ENCODE measurements around the gene AP1G1. TPM values are rescaled to one million over a fixed set of nuclear protein-coding genes. Genes with fewer than 3 reads are reported as not detected.

Gene AP1G1
- polyA plus RNA-seq, 1 experiment: 59.8 TPM

GRCh38 chr16:71726476-71727315 lies 81.9 kb downstream of the AP1G1 start:
- CTCF ChIA-PET: interaction anchor here (1.2 to 1.6 kb wide), 2 partner anchors 22 to 156 kb away, joined by 3 to 4 read pairs; no protein-coding TSS in a partner anchor
- H3K36me3 ChIP-seq (ENCODE audit: control insufficient read depth, insufficient read depth, low read length): peaks cover 2% of the 10 kb centered on the region; the same call in 1 of the 2 replicates
- H3K4me3 ChIP-seq (ENCODE audit: low read depth, low read length): no peak overlapping the region
- POLR2A ChIA-PET: interaction anchor here (0.7 kb wide), 1 partner anchor 51 kb away, joined by 3 read pairs; no protein-coding TSS in a partner anchor
- DNase-seq (ENCODE audit: low read depth): no peak
- TF ChIP-seq CTCF (IDR thresholded peaks at IDR 0.05; ENCODE audit: insufficient read depth, low read depth, low read length): no peak
- H3K27me3 ChIP-seq (ENCODE audit: control insufficient read depth, insufficient read depth, low read length): no peaks in the 10 kb centered on the region

GRCh38 chr16:71724320-71724751 lies 84.3 kb downstream of the AP1G1 start, which contains the start of gene PHLPP2:
PHLPP2 (minus strand) TSS chr16:71724701; CDS start chr16:71714795, 9,906 bp downstream.
- no peaks in the 10 kb centered on the region for H3K27me3 ChIP-seq (ENCODE audit: control insufficient read depth, insufficient read depth, low read length)
- ChIA-PET CTCF (interaction anchor here (1.4 kb wide), 1 partner anchor 21 kb away, joined by 3 read pairs; no protein-coding TSS in a partner anchor), POLR2A (no interaction called here)
- H3K4me3 ChIP-seq (ENCODE audit: low read depth, low read length): peak within 1 kb of the TSS; percentile 82
- TF ChIP-seq CTCF (IDR thresholded peaks at IDR 0.05; ENCODE audit: insufficient read depth, low read depth, low read length): no peak
- DNase-seq (ENCODE audit: low read depth): no peak
- H3K36me3 ChIP-seq (ENCODE audit: control insufficient read depth, insufficient read depth, low read length): no peaks in the 10 kb centered on the region

- no peaks in the 10 kb centered on the region; the same call in 1 of the 2 replicates for H3K36me3 ChIP-seq (ENCODE audit: control insufficient read depth, insufficient read depth, low read length)
- H3K4me3 ChIP-seq (ENCODE audit: low read depth, low read length): peak overlapping the region; percentile 82
- no peak for TF ChIP-seq CTCF (IDR thresholded peaks at IDR 0.05; ENCODE audit: insufficient read depth, low read depth, low read length)
- POLR2A ChIA-PET: no interaction called here
- CTCF ChIA-PET: interaction anchor here (1.4 kb wide), 1 partner anchor 21 kb away, joined by 3 read pairs; no protein-coding TSS in a partner anchor
- DNase-seq (ENCODE audit: low read depth): no peak
- H3K27me3 ChIP-seq (ENCODE audit: control insufficient read depth, insufficient read depth, low read length): no peaks in the 10 kb centered on the region
Measured at GRCh38 chr16:71723537-71724319, 84.9 kb downstream of the AP1G1 start.

GRCh38 chr16:71722801-71723536 lies 85.7 kb downstream of the AP1G1 start:
- CTCF ChIA-PET: no interaction called here
- POLR2A ChIA-PET: no interaction called here
- no peaks in the 10 kb centered on the region; the same call in 1 of the 2 replicates for H3K36me3 ChIP-seq (ENCODE audit: control insufficient read depth, insufficient read depth, low read length)
- H3K27me3 ChIP-seq (ENCODE audit: control insufficient read depth, insufficient read depth, low read length): no peaks in the 10 kb centered on the region
- no peak for TF ChIP-seq CTCF (IDR thresholded peaks at IDR 0.05; ENCODE audit: insufficient read depth, low read depth, low read length)
- DNase-seq (ENCODE audit: low read depth): no peak
- peak overlapping the region; percentile 82 for H3K4me3 ChIP-seq (ENCODE audit: low read depth, low read length)
